ENCODE results near the gene HMMR.

DNA sequence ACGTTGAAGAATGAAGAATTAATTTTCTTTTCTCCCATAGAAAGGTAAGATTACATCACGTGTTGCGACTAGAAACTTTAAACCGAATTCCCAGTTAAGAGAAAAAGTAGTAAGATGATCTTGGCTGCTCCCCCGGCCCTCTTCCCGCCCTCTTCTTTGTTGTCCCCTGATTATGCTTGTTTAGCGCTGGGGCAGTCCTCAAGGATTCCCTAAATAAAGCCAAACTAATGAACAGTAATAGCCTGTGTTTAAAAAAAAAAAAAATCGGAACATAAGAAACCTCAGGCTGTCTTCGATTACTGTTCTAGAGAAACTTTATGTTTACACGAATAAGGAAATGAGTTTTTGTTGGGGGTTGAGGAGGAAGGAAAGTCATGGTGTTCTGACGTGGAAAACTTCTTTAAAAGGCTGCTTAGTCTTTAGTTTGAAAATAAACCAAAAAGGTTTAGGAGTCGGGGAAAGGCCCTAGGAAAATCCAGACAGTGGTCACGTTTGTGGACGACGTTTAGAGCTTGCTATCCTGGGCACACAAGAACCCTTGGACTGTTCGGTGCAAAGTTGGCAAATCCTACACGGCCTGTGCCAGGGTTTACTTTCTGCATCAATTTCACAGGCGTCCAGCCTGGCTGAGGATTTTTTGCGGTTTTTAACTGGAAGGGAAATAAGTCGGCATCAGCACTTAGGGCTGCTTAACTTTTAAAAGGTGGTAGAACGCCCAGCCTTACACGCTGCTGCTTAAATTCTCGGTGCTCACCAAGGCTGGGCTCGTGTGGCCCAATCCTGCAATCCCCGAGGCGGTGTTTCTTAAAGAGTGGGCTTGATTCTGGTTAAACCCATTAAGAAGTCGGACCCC, 43.9 kb downstream of the HMMR start:
- TF ChIP-seq, protein P1, sequence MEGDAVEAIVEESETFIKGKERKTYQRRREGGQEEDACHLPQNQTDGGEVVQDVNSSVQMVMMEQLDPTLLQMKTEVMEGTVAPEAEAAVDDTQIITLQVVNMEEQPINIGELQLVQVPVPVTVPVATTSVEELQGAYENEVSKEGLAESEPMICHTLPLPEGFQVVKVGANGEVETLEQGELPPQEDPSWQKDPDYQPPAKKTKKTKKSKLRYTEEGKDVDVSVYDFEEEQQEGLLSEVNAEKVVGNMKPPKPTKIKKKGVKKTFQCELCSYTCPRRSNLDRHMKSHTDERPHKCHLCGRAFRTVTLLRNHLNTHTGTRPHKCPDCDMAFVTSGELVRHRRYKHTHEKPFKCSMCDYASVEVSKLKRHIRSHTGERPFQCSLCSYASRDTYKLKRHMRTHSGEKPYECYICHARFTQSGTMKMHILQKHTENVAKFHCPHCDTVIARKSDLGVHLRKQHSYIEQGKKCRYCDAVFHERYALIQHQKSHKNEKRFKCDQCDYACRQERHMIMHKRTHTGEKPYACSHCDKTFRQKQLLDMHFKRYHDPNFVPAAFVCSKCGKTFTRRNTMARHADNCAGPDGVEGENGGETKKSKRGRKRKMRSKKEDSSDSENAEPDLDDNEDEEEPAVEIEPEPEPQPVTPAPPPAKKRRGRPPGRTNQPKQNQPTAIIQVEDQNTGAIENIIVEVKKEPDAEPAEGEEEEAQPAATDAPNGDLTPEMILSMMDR (IDR thresholded peaks at IDR 0.05), result no peak
- TF ChIP-seq POLR2A (IDR thresholded peaks at IDR 0.05), result peak; percentile 27
